AG10803 (cell line): ENCODE measurements around the gene NSG2.
A peak's percentile ranks its signal among the peaks of the same experiment; 100 is the strongest.

Experiments used
- DNase-seq: peaks from one replicate; pipeline ENCODE4 v3.0.0; 2010; ENCODE audit warnings: low read depth
- H3K4me3 ChIP-seq: 2 replicates; pipeline ENCODE4 v1.5.1; 2011; ENCODE audit warnings: mild to moderate bottlenecking, low read length, control low read depth
- TF ChIP-seq, protein P1 (sequence below): conservative IDR thresholded peaks from 2 replicates; pipeline ENCODE4 v1.5.1; 2011; ENCODE audit warnings: mild to moderate bottlenecking, low read length, control low read depth, inconsistent platforms

The NSG2 gene

DNA sequence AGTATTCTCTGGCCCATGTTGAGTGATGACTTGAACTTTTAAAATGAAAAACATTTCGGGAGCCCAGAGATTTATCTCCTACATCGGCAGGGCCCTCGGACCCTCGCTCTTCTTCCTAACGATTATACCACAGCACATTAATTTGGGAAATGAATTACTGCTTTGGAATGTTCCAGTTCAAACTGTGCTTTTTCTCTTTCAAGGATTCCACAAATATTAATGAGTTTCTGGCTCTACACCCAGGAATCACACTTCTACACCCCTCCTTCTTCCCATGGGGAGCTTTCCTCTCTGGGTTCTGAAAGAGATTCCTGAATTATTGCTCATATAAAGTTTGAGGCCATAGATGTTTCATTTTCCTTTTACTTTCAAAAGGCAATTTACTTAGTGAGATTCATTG, 41.2 kb downstream of the NSG2 start:
- TF ChIP-seq, protein P1, sequence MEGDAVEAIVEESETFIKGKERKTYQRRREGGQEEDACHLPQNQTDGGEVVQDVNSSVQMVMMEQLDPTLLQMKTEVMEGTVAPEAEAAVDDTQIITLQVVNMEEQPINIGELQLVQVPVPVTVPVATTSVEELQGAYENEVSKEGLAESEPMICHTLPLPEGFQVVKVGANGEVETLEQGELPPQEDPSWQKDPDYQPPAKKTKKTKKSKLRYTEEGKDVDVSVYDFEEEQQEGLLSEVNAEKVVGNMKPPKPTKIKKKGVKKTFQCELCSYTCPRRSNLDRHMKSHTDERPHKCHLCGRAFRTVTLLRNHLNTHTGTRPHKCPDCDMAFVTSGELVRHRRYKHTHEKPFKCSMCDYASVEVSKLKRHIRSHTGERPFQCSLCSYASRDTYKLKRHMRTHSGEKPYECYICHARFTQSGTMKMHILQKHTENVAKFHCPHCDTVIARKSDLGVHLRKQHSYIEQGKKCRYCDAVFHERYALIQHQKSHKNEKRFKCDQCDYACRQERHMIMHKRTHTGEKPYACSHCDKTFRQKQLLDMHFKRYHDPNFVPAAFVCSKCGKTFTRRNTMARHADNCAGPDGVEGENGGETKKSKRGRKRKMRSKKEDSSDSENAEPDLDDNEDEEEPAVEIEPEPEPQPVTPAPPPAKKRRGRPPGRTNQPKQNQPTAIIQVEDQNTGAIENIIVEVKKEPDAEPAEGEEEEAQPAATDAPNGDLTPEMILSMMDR: no peak
- peak; percentile 28 for DNase-seq
- no peak overlapping the region for H3K4me3 ChIP-seq

DNA sequence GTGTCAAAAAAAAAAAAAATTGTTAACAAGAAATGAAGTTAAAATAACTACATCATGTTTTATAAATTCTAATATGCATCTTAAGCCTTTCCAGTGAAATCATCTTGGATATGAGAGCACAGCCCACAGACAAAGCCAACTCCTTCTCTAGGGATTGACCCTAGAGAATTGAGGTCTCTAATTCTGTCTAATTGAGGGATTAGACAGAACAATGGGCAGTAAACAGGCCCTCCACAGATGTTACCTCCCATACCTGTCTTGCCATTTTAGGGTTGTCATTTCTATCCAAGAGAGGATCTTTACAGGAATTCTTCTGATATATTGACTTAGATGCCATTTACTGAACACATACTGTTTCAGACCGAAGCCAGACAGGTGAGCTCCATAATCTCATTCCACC, 42.3 kb downstream of the NSG2 start:
- H3K4me3 ChIP-seq: no peak overlapping the region
- no peak for DNase-seq
- TF ChIP-seq, protein P1: no peak

DNA sequence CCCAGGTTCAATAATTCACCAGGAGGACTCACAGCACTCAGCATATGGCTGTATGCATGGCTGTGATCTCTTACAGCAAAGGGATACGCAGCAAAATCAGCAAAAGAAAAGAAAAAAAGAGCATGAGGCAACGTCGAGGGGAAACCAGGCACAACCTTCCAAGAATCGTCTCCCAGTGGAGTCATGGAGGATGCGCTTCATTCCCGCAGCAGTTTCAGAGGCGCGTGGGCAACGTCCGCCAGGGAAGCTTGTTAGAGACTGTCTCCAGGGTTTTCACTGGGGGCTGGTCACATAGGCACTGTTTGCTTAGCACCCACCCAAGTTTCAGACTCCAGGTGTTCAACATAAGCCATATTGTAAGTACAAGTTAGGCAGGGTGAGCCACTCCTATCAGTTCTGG, 44.6 kb downstream of the NSG2 start:
- no peak overlapping the region for H3K4me3 ChIP-seq
- TF ChIP-seq, protein P1: no peak
- DNase-seq: no peak

DNA sequence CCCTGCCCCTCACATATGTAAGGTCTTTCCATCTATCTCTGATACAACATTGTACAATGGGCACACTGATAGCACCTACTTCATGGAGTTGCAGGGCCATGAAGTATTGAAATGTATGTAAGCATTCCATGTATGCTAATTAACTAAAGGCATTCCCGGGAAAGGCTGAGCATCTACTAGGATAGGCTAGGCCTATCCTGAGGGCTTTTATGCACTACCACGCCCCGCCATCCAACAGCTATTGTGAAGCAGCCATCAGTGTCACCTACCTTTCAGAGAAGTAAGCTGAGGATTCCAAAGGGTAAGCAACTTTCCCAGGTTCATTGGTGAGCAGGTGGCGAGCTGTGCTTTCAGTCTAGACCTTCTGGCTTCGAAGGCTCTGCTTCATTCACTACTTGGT, 47.6 kb downstream of the NSG2 start:
- H3K4me3 ChIP-seq: no peak overlapping the region
- TF ChIP-seq, protein P1: no peak
- no peak for DNase-seq

DNA sequence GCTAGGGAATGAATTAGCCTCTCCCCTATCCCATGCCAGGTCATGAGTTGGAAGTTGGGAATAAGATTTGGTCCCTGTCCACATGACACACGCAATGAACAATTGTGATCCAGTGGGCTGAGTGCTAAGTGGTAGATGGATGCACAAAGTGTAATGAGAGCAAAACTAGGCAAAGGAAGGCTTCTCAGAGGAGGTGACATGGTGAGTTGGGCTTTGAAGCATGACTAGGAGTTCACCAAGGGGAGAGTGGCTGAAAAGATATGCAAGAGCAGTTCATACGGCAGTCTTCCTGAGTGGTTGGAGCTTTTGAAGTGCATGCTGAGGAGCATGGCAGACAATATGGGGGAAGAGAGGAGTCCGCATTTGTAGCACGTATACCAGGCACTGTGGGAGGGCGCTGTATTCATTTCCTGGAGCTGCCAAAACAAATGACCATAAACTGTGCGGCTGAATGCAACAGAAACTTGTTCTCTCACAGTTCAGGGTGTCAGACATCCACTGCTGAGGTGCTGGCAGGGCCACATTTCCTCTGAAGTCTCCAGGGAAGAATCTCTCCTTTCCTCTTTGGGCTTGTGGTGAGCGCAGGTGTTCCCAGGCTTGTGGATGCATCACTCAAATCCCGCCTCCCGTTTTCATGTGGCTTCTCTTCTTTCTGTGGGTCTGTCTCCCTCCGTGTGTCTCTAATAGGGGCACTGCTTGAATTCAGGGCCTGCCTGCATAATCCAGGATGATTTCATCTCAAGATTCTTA, 49.5 kb downstream of the NSG2 start:
- no peak for DNase-seq
- H3K4me3 ChIP-seq: no peak overlapping the region
- TF ChIP-seq, protein P1: no peak

DNA sequence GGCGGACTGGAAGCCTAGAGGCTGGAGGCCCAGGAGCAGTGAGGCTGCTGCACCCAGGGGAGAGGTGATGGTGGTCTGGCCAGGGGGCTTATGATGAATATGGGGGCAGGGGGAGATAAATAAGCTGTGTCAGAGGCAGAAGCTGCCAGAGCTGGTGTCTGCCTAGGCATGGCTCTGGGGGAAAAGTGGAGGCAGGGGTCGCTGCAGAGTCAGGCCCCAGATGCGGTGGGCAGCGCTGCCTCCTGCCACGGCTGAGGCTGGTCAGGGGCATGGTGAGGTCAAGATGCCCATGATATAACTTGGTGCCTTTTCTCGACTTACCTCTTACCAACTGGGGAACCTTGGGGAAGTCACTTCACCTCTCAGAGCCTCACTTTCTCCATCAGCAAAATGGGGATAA, 51.1 kb downstream of the NSG2 start:
- H3K4me3 ChIP-seq: no peak overlapping the region
- TF ChIP-seq, protein P1: no peak
- no peak for DNase-seq

DNA sequence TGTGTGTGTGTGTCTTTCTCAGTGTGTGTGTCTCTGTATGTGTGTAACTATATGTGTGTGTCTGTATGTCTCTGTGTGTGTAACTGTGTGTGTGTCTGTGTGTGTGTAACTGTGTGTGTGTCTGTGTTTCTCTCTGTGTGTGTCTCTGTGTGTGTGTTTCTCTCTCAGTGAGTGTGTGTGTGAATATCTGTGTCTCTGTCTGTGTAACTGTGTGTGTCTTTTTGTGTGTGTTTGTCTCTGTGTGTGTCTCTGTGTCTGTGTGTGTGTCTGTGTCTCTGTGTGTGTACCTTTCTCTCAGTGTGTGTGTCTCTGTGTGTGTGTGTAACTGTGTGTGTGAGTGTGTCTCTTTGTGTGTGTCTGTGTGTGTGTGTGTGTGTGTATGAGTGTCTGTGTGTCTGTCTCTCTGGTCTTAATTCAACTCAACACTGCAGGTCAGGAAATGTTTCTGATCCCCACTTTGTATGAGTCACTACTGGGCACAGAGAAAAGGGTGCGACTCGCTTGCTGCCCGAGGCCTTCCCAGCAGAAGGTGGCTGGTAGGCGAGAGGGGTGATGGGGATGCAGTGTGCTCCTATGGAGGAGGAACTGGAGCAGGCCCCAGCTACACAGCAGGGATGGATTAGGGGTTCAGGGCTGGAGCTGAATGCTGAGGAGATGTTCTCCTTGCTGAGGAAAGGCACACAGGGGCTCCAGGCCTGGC, 52.1 kb downstream of the NSG2 start:
- TF ChIP-seq, protein P1: no peak
- peak; percentile 18 for DNase-seq

More for the DNA sequence above, 52.1 kb downstream of the NSG2 start:
- no peak overlapping the region for H3K4me3 ChIP-seq
